Osteocyte (in vitro differentiated cells): ENCODE data around the gene SLC6A18. TPM values are rescaled to one million over a fixed set of nuclear protein-coding genes. Genes with fewer than 3 reads are reported as not detected.

ENCODE experiments used
- DNase-seq: peaks from one replicate; pipeline ENCODE4 v3.0.0; 2021; ENCODE audit warnings: mixed read lengths; ENCODE audit not compliant: unreplicated experiment; ENCODE audit errors: extremely low spot score
- H3K27ac Mint-ChIP-seq: one replicate; pipeline ENCODE4 v1.8.0; 2021; ENCODE audit warnings: mild to moderate bottlenecking, mixed read lengths; ENCODE audit not compliant: unreplicated experiment
- H3K27me3 Mint-ChIP-seq: one replicate; pipeline ENCODE4 v1.8.0; 2021; ENCODE audit warnings: mixed read lengths; ENCODE audit not compliant: unreplicated experiment
- H3K36me3 Mint-ChIP-seq: one replicate; pipeline ENCODE4 v1.8.0; 2021; ENCODE audit warnings: mixed read lengths; ENCODE audit not compliant: unreplicated experiment
- H3K4me1 Mint-ChIP-seq: one replicate; pipeline ENCODE4 v1.8.0; 2021; ENCODE audit warnings: mixed read lengths; ENCODE audit not compliant: unreplicated experiment
- H3K4me3 Mint-ChIP-seq: one replicate; pipeline ENCODE4 v1.8.0; 2021; ENCODE audit warnings: mild to moderate bottlenecking, moderate library complexity, mixed read lengths; ENCODE audit not compliant: unreplicated experiment
- H3K9me3 Mint-ChIP-seq: one replicate; pipeline ENCODE4 v1.8.0; 2021; ENCODE audit warnings: mixed read lengths; ENCODE audit not compliant: unreplicated experiment
- total RNA-seq: library from RNA; stranded (reverse); gene quantifications from 2 replicates; pipeline ENCODE4 v1.2.1, GENCODE V29; 2021
- TF ChIP-seq, protein P1 (sequence below): fragments of 200-600 bp; sonication (generic); IDR thresholded peaks from 2 replicates; pipeline ENCODE4 v1.5.0; 2021; ENCODE audit warnings: antibody characterized with exemption, mild to moderate bottlenecking, moderate library complexity

Gene SLC6A18
- total RNA-seq, 1 donor from 2014 or later = not detected

DNA sequence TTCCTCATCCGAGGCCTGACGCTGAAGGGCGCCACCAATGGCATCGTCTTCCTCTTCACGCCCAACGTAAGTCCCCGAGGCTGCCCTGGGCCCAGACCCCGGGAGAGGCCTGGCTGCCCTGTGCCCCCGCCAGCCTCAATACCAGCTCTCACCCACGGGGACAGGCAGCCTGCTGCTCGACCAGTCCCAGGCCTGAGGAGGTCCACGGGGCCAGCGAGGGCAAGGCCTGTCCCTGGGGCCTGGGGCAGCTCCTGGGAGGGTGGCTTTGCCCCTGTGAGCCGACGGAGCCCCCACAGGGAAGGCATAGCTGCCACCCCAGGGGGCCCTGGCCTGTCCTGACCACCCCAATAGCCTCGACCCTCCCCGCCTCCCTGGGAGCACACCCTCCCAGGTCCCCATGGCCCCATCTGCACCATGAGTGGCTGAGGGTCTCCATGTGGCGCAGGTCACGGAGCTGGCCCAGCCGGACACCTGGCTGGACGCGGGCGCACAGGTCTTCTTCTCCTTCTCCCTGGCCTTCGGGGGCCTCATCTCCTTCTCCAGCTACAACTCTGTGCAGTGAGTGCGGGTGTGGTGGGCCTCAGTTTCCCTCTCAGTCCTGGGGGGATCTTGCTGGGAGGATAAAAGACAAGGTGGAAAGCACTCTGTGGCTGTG is 11.5 kb upstream of the SLC6A18 start:
- Mint-ChIP-seq H3K9me3 (no peaks in the 10 kb centered on the region), H3K27me3 (no peaks in the 10 kb centered on the region), H3K27ac (no peak overlapping the region), H3K36me3 (no peaks in the 10 kb centered on the region), H3K4me3 (no peak overlapping the region), H3K4me1 (no peaks in the 10 kb centered on the region)
- TF ChIP-seq, protein P1, sequence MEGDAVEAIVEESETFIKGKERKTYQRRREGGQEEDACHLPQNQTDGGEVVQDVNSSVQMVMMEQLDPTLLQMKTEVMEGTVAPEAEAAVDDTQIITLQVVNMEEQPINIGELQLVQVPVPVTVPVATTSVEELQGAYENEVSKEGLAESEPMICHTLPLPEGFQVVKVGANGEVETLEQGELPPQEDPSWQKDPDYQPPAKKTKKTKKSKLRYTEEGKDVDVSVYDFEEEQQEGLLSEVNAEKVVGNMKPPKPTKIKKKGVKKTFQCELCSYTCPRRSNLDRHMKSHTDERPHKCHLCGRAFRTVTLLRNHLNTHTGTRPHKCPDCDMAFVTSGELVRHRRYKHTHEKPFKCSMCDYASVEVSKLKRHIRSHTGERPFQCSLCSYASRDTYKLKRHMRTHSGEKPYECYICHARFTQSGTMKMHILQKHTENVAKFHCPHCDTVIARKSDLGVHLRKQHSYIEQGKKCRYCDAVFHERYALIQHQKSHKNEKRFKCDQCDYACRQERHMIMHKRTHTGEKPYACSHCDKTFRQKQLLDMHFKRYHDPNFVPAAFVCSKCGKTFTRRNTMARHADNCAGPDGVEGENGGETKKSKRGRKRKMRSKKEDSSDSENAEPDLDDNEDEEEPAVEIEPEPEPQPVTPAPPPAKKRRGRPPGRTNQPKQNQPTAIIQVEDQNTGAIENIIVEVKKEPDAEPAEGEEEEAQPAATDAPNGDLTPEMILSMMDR = no peak
- no peak for DNase-seq

DNA sequence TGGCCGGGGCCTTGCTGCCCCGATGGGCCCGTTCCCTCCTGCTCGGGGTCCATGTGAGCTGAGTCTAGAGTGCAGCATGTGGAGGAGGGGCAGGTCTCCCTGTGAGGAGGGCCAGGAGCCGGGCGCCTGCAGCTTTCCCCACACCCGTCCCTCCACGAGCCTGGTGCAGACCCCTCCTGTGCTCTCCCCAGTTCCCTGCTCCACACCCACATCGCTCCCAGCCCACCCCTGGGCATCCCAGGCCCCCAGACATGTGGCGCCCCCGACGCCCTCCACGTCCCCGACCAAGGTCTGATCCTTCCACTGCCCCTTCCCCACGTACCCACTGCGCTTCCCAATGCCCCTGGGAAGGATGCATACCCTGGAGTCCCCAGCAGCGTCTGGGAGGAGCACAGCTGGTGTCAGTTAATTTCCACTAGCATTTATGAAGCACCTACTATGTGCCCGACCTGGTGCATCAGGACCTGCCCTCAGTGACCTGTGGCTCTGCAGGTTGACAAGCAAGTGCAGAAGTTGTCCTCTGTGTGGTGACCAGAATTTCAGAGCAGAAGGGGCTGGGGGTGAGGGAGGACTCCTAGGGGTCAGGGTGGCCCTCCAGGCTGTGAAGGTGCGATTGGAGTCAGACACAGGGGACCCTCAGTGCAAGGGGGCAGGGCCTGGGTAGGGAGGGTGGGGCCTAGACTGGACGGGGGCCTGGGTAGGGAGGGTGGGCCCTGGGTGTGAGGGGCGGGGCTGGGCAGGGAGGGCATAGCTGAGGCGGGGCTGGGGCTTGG is 10.8 kb upstream of the SLC6A18 start:
- no peaks in the 10 kb centered on the region for H3K4me1 Mint-ChIP-seq
- H3K27ac Mint-ChIP-seq = no peak overlapping the region
- no peaks in the 10 kb centered on the region for H3K9me3 Mint-ChIP-seq
- no peak for DNase-seq
- H3K27me3 Mint-ChIP-seq = no peaks in the 10 kb centered on the region
- TF ChIP-seq, protein P1 = no peak
- H3K36me3 Mint-ChIP-seq = no peaks in the 10 kb centered on the region
- no peak overlapping the region for H3K4me3 Mint-ChIP-seq

DNA sequence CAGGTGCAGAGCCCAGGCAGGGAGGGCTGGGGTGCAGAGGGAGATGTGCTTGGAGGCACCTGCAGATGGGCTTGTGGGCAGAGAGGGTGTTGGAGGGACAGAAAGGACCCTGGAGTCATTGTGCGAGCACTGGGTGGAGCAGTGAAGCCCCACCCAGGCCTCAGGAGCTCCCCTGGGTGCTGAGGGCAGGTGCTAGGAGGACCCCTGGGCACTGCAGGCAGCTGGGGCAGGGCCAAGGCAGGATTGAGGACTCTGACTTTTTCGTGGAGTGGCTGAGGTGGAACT is 10.3 kb upstream of the SLC6A18 start:
- DNase-seq = no peak
- Mint-ChIP-seq H3K4me3 (no peak overlapping the region), H3K4me1 (no peaks in the 10 kb centered on the region), H3K9me3 (no peaks in the 10 kb centered on the region), H3K36me3 (no peaks in the 10 kb centered on the region), H3K27me3 (no peaks in the 10 kb centered on the region), H3K27ac (no peak overlapping the region)
- TF ChIP-seq, protein P1 = no peak

DNA sequence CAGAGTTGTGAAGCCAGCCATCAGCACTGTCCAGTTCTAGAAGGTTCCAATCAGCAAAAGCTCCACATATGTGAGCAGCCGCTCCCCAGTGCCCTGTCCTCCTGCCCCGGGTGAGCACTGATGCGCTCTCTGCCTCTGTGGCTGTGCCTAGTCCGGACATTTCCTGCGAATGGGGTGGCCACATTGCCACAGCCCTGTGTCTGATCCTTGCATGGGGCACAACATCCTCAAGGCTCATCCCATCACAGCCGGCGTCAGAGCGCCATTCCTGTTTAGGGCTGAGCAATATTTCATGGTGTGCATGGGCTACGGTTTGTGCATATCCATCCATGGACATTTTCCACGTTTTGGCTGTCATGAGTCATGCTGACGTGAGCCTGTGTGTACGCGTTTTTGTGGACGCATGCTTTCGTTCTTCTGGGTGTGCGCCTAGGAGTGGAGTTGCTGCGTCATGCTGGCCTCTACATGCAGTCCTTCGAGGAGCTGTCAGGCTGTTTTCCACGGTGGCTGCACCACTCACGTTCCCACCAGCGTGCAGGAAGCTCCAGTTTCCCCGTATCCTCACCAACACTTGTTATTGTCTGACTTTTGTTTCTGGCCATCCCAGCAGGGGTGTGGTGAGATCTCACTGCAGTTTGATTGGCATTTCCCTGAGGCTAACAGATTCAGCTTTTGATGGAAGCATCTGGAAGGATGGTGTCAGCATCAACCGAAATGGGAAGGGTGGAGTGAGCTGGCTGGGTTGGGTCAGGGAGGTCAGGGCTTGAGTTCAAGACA is 9.7 kb upstream of the SLC6A18 start:
- no peak for DNase-seq
- Mint-ChIP-seq H3K36me3 (no peaks in the 10 kb centered on the region), H3K27ac (no peak overlapping the region), H3K4me1 (no peaks in the 10 kb centered on the region), H3K9me3 (no peaks in the 10 kb centered on the region), H3K27me3 (no peaks in the 10 kb centered on the region), H3K4me3 (no peak overlapping the region)
- TF ChIP-seq, protein P1 = no peak
